Measurements from ENCODE around the gene PARVA. TPM values are rescaled to one million over a fixed set of nuclear protein-coding genes. Genes with fewer than 3 reads are reported as not detected.

PARVA gene
- polyA plus RNA-seq, 1 experiment = 142 TPM

DNA sequence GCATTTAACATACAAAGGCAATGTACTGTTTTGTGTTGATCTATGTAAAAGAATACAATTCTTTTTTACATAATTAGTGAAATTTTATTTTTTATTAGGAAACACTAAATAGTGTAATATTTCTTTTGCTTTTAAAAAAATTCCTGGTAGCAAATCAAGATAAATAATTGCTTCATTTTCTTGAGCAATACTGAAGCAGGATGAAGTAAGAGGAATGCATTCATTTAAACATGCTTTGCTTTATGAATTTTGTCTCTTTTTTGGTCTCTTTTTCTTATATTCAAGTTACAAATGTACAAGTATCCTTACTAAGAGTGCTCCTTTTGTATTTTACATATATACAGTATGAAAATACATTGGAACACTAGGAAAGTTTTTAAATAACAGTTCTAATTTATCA lies 152.4 kb downstream of the PARVA start:
- Histone ChIP-seq H3K9me3 (ENCODE audit: control insufficient read depth, insufficient read depth, low read length) (no peaks in the 10 kb centered on the region), H3K27me3 (ENCODE audit: control insufficient read depth, insufficient read depth, low read length) (no peaks in the 10 kb centered on the region), H3K4me3 (ENCODE audit: low read depth, low read length) (no peak overlapping the region), H3K27ac (ENCODE audit: low read depth, low read length) (no peak overlapping the region)
- ChIA-PET POLR2A (no interaction called here), CTCF (no interaction called here)
- TF ChIP-seq CTCF (IDR thresholded peaks at IDR 0.05; ENCODE audit: low read depth, low read length) = no peak
- DNase-seq (ENCODE audit: low read depth, low spot score) = no peak

DNA sequence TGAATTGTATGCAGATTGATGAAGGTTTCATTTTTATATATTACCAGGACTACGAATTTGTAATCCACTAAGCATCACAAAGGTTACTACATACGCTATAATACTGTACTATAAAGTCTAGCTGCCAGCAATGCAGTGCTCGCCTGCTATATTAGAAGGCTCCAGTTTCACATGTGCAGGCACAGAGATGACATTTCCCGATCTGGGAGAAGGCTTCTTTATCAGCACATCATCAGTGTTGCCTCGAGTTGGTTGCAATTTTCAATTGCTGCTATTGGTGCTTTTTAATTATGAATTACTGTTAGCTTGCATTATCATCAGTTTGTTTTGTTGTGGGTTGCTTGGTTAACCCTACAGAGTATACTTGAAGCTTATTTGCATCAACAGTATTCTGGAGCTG lies 153.6 kb downstream of the PARVA start:
- no peak overlapping the region for H3K4me3 ChIP-seq (ENCODE audit: low read depth, low read length)
- ChIA-PET CTCF (interaction anchor here (1.1 to 2.2 kb wide), 2 partner anchors 200 to 243 kb away, joined by 4 to 6 read pairs; no protein-coding TSS in a partner anchor), POLR2A (no interaction called here)
- H3K27me3 ChIP-seq (ENCODE audit: control insufficient read depth, insufficient read depth, low read length) = no peaks in the 10 kb centered on the region
- DNase-seq (ENCODE audit: low read depth, low spot score) = no peak
- H3K27ac ChIP-seq (ENCODE audit: low read depth, low read length) = no peak overlapping the region
- H3K9me3 ChIP-seq (ENCODE audit: control insufficient read depth, insufficient read depth, low read length) = no peaks in the 10 kb centered on the region
- TF ChIP-seq CTCF (IDR thresholded peaks at IDR 0.05; ENCODE audit: low read depth, low read length) = no peak

- Histone ChIP-seq H3K4me3 (ENCODE audit: low read depth, low read length) (no peak overlapping the region), H3K9me3 (ENCODE audit: control insufficient read depth, insufficient read depth, low read length) (no peaks in the 10 kb centered on the region), H3K27me3 (ENCODE audit: control insufficient read depth, insufficient read depth, low read length) (no peaks in the 10 kb centered on the region), H3K27ac (ENCODE audit: low read depth, low read length) (no peak overlapping the region)
- no peak for TF ChIP-seq CTCF (IDR thresholded peaks at IDR 0.05; ENCODE audit: low read depth, low read length)
- DNase-seq (ENCODE audit: low read depth, low spot score) = no peak
- ChIA-PET POLR2A (no interaction called here), CTCF (interaction anchor here (1.0 to 2.2 kb wide), 3 partner anchors 200 to 432 kb away, joined by 3 to 6 read pairs (median 4); no protein-coding TSS in a partner anchor)
Measured at GRCh38 chr11:12531681-12532080, 154.3 kb downstream of the PARVA start.

DNA sequence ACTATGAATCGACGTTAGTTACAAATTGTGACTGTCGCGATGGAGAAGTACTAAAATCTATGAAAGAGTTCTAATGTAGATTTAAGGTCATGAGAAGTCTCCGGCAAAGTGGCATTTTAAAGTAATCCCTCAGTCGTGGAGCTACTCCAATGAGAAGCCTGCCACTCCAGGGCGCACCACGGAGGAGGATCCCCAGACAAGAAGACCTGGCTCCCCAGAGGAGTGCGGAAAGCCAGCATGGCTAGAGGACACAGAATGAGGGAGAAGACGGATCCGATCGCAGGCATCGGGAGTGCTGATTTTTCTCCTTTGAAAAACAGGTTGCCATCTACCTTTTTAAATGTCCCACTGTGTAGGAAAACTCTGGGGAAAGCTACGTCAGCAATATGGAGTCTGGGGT lies 155.2 kb downstream of the PARVA start:
- ChIA-PET POLR2A (no interaction called here), CTCF (interaction anchor here (1.3 to 2.2 kb wide), 2 partner anchors 244 to 431 kb away, joined by 3 to 6 read pairs; no protein-coding TSS in a partner anchor)
- Histone ChIP-seq H3K27me3 (ENCODE audit: control insufficient read depth, insufficient read depth, low read length) (no peaks in the 10 kb centered on the region), H3K4me3 (ENCODE audit: low read depth, low read length) (no peak overlapping the region), H3K9me3 (ENCODE audit: control insufficient read depth, insufficient read depth, low read length) (no peaks in the 10 kb centered on the region), H3K27ac (ENCODE audit: low read depth, low read length) (no peak overlapping the region)
- TF ChIP-seq CTCF (IDR thresholded peaks at IDR 0.05; ENCODE audit: low read depth, low read length) = no peak
- DNase-seq (ENCODE audit: low read depth, low spot score) = no peak

GRCh38 chr11:12534549-12534948 lies 157.2 kb downstream of the PARVA start:
- Histone ChIP-seq H3K27me3 (ENCODE audit: control insufficient read depth, insufficient read depth, low read length) (no peaks in the 10 kb centered on the region), H3K27ac (ENCODE audit: low read depth, low read length) (no peak overlapping the region), H3K4me3 (ENCODE audit: low read depth, low read length) (no peak overlapping the region), H3K9me3 (ENCODE audit: control insufficient read depth, insufficient read depth, low read length) (no peaks in the 10 kb centered on the region)
- POLR2A ChIA-PET = no interaction called here
- DNase-seq (ENCODE audit: low read depth, low spot score) = no peak
- TF ChIP-seq CTCF (IDR thresholded peaks at IDR 0.05; ENCODE audit: low read depth, low read length) = no peak
- CTCF ChIA-PET = interaction anchor here (0.7 kb wide), 1 partner anchor 246 kb away, joined by 3 read pairs; no protein-coding TSS in a partner anchor
